Stimulated activated naive CD8-positive, alpha-beta T cell treated with anti-CD3 and anti-CD28 coated beads, Interleukin-15, Interleukin-2, amounts not matched to agents 100 ng/mL and 50 ng/mL, for 24 hours (primary cell): ENCODE measurements around the gene FYN.
"Not testable (repeated sequence)": the region's sequence is repeated elsewhere in the genome, so short reads cannot be mapped to it uniquely, and the experiment has no call there.

ENCODE experiments used
- H3K27ac Mint-ChIP-seq: one replicate; pipeline ENCODE4 v1.8.0; 2021; ENCODE audit warnings: mild to moderate bottlenecking, mixed read lengths
- H3K27me3 Mint-ChIP-seq: one replicate; pipeline ENCODE4 v1.8.0; 2021; ENCODE audit warnings: mixed read lengths
- H3K36me3 Mint-ChIP-seq: one replicate; pipeline ENCODE4 v1.8.0; 2021; ENCODE audit warnings: low read depth, mixed read lengths
- H3K4me1 Mint-ChIP-seq: one replicate; pipeline ENCODE4 v1.8.0; 2021; ENCODE audit warnings: low read depth, mixed read lengths
- H3K4me3 Mint-ChIP-seq: one replicate; pipeline ENCODE4 v1.8.0; 2021; ENCODE audit warnings: mild to moderate bottlenecking, mixed read lengths
- H3K9me3 Mint-ChIP-seq: one replicate; pipeline ENCODE4 v1.8.0; 2021; ENCODE audit warnings: mixed read lengths

The FYN gene

DNA sequence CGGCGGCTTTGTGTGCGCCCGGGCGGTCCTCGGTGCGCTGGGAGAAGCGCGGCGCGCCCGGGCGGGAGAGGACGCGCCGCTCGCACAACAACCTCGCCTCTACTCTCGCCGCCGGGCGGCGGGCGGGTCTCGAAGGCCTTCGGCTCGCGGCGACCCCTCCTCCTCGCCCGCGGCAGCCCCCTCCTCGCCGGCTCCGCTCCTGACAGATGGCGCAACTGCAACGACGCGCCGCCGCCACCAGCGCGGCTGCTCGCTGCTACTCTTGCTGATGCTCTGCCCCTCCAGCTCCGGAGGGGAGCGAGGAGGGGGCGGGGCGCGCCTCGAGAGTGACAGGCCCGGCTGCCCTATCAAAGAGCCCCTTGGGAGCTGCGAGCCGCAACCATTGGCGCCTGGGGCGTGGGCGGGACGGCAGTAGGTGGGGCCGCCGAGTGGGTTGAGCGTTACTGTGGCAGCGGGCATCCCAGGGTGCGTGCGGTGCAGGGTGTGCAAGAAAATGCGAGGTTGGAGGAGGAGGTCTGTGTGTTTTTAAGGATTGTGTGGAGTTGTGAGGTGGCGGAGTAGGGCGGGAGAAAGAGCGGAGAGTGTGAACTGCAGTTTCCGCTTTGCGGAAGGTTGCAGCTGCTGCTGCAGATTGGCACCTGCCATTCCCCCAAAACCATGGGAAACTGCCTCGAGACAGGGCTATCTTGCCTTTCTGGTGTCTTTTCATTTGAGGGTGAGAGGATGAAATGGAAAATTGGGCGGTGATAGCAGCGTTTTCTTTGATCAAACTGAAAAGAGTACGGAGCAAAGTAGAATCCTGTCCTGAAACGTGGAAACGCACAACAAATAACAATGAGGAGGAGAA, at the start of gene FYN:
FYN (minus strand) TSS at position 275 of the 847 bp plus-strand sequence. CDS start 153,401 bp downstream, outside the sequence.
- Mint-ChIP-seq H3K36me3 (peaks cover 37% of the 10 kb centered on the region), H3K27me3 (no peaks in the 10 kb centered on the region), H3K4me1 (peaks cover 47% of the 10 kb centered on the region), H3K9me3 (no peaks in the 10 kb centered on the region), H3K4me3 (peak within 1 kb of the TSS; percentile 97), H3K27ac (peak within 1 kb of the TSS; percentile 99)

DNA sequence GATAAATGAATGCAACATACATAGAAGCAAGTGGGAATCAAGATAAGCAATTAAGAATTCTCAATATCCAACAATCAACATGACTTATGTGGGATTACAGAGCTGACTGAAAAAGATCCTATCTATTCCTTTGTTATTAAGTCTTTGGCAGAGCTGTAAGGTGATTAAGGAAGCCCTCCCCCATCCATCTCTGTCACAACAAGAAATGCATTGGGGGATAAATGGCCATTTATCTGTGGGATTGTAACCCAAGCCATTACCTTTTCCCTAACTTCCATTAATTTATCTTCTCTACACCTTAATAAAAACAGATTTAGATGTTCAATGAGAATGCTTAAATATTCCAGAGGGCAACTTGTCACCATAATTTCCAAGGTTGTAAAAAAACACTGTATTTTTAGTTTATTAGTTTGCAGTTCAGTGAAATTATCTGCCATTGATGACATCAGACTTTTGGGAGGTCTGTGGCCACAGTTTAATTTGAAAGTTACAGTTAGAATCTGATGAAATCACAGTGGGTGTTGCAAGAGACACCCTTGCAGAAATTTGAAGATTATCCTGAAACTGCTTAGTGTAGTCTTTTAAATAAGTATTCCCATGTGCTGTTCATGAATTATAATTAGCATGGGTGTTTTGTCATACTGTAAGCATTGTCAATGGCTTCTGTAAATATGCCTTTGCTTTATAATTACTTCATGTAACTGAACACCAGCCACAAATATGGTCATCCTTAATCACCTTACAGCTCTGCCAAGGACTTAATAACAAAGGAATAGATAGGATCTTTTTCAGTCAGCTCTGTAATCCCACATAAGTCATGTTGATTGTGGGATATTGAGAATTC, 49.4 kb upstream of the FYN start:
- Mint-ChIP-seq H3K9me3 (no peaks in the 10 kb centered on the region), H3K27ac (no peak overlapping the region), H3K4me3 (no peak overlapping the region), H3K36me3 (no peaks in the 10 kb centered on the region), H3K27me3 (no peaks in the 10 kb centered on the region), H3K4me1 (peaks cover 34% of the 10 kb centered on the region)

DNA sequence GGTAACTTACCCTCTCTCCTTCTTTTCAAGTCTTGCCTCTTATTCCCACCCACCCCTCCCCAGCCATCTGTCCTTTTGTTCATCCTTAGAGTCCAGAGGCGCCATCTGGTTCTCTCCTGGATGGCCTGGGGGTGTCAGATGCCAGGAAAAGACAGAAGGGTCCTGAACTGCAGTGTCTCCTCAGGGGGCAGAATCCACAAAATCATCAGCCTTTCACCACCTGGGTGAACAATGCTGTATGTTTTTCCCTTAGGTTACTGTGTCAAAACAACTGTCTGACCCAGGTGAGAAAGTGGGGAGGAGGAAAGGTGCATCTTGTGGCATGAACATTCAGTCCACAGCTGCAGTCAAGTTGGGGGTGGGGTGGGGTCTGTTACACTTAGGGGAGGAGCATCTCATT, 47.9 kb upstream of the FYN start:
- Mint-ChIP-seq H3K4me3 (no peak overlapping the region), H3K27me3 (no peaks in the 10 kb centered on the region), H3K27ac (no peak overlapping the region), H3K36me3 (no peaks in the 10 kb centered on the region), H3K9me3 (no peaks in the 10 kb centered on the region), H3K4me1 (peaks cover 34% of the 10 kb centered on the region)

DNA sequence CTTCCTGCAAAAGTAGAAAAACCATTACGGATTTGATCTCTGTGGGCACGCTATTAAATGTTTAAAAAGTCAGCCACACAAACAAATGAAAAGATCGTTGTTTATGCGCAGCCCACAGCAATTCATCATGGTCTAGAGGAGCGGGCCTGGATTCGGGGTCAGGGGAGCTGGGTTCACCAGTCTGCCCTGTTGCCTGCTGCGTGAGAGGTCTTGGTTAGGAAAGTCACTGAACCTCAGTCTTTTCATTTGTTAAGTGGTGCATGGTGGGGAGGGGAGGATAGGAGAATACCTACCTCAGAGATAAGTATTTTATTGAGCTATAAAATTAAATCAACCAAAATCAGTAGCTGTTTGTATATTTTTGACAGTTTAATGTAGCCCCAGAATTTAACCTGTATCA, 47.3 kb upstream of the FYN start:
- no peaks in the 10 kb centered on the region for H3K36me3 Mint-ChIP-seq
- no peaks in the 10 kb centered on the region for H3K27me3 Mint-ChIP-seq
- no peaks in the 10 kb centered on the region for H3K9me3 Mint-ChIP-seq
- no peak overlapping the region for H3K27ac Mint-ChIP-seq
- H3K4me3 Mint-ChIP-seq = no peak overlapping the region
- peaks cover 29% of the 10 kb centered on the region for H3K4me1 Mint-ChIP-seq

DNA sequence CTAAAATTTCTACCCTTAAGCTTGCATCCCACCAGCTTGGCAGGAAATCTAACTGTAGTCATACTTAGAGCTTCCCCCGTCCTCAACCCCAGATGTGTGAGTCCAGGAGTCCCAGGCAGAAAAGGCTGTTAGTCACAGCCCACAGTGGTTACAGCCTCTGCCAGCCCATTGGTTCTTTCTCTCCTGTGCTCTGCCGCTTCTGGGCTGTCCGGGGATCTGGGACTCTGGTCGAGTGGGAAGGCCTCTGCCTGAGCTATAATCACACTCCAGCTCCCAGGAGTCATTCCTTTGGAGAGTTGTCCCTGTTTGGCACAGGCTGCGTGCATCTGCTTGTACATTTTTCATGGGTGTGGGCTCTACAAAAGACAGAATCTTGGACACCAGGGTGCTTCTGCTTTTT, 45.6 kb upstream of the FYN start:
- H3K27ac Mint-ChIP-seq = no peak overlapping the region
- H3K36me3 Mint-ChIP-seq = no peaks in the 10 kb centered on the region
- H3K4me1 Mint-ChIP-seq = peaks cover 15% of the 10 kb centered on the region
- no peak overlapping the region for H3K4me3 Mint-ChIP-seq
- no peaks in the 10 kb centered on the region for H3K27me3 Mint-ChIP-seq
- H3K9me3 Mint-ChIP-seq = no peaks in the 10 kb centered on the region

DNA sequence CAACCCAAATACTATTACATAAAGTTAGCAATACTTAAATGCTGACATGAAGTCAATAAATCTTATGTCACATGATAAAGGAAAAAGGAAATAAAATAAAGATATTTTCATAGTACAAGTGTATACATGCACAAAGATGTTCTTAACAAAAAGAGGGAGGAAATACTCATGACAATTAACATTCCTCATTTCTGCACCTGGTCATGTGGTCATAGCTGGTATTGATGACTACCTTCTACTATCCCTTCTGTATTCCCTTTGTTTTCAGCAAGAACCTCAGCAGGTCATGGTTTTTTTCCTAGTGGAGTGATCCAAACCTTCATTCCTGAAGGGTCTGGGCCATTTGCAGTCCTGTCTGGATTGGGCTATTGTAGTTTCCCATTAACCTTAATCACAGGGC, 43.5 kb upstream of the FYN start:
- Mint-ChIP-seq H3K9me3 (no peaks in the 10 kb centered on the region), H3K27ac (no peak overlapping the region), H3K4me1 (peaks cover 4% of the 10 kb centered on the region), H3K36me3 (no peaks in the 10 kb centered on the region), H3K27me3 (no peaks in the 10 kb centered on the region), H3K4me3 (no peak overlapping the region)

DNA sequence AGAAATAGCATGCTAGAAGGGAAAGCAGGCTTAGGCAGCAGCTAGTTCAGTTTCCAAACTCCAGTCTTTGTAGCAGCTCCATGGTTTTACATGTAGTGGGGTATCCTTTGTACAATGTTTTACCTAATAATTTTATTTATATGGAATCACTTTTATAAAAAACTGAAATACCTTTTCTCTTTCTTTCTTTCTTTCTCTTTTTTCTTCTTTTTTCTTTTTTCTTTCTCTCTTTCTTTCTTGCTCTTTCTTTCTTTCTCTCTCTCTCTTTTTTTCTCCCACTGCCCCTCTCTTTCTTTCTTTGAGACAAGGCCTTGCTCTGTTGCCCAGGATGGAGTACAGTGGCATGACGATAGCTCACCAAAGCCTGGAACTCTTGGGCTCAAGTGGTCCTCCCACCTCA, 41.4 kb upstream of the FYN start:
- Mint-ChIP-seq H3K27me3 (no peaks in the 10 kb centered on the region), H3K9me3 (no peaks in the 10 kb centered on the region), H3K4me1 (peaks cover 8% of the 10 kb centered on the region), H3K36me3 (no peaks in the 10 kb centered on the region), H3K4me3 (no peak overlapping the region), H3K27ac (no peak overlapping the region)

DNA sequence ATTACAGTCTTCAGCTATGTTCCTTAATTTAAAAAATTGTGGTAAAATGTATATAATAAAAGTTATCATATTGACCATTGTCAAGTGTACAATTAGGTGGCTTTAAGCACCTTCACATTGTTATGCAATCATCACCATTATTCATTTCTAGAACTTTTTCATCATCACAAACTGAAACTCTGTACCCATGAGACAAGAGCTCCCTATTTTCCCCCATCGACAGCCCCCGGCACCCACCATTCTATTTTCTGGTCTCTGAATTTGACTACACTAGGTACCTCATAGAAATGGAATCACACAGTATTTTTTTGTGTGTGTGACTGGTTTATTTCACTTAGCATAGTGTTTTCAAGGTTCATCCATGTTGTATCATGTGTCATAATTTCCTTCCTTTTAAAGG, 39.7 kb upstream of the FYN start:
- no peaks in the 10 kb centered on the region for H3K27me3 Mint-ChIP-seq
- peaks cover 8% of the 10 kb centered on the region for H3K4me1 Mint-ChIP-seq
- H3K27ac Mint-ChIP-seq = no peak overlapping the region
- no peak overlapping the region for H3K4me3 Mint-ChIP-seq
- no peaks in the 10 kb centered on the region for H3K9me3 Mint-ChIP-seq
- no peaks in the 10 kb centered on the region for H3K36me3 Mint-ChIP-seq

DNA sequence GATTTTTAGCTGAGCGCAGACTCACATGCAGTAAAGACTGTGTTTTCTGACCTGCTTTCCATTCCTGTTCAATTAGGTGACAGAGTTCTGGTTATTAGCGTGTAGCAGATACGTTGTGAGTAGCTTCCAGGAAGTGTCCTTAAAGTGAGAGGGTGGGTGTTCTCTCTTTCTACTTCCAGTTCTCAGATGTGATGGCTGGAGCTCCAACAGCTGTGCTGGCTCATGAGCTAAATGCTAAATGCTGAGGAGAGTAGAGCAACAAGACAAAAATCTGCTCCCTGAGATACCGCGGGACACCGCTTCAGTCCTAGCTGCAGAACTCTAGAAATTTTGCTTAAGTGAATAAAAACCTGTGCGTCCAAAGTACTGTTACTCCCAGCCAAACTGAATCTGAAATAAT, 38.2 kb upstream of the FYN start:
- no peak overlapping the region for H3K4me3 Mint-ChIP-seq
- no peaks in the 10 kb centered on the region for H3K36me3 Mint-ChIP-seq
- no peaks in the 10 kb centered on the region for H3K9me3 Mint-ChIP-seq
- no peaks in the 10 kb centered on the region for H3K27me3 Mint-ChIP-seq
- H3K4me1 Mint-ChIP-seq = peaks cover 8% of the 10 kb centered on the region
- H3K27ac Mint-ChIP-seq = no peak overlapping the region

DNA sequence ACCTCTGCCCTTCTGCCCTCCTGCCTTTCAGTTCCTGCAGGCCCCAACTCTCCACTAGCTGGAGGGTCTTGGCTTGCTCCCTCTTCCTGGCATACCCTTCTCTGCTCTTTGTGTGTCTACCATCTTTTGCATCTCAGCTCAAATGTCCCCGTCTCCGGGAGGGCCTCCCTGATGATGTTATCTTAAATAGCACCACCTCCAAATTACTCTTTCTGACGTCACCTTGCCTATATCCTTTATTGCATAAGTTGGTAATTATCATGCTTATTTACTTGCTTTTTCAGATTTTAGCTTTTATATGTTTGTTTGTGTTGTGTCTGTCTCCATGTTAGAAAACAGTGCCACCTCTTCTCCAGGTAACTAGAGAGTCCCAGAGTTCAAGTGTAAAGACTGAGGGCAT, 36.0 kb upstream of the FYN start:
- H3K27ac Mint-ChIP-seq = no peak overlapping the region
- H3K27me3 Mint-ChIP-seq = no peaks in the 10 kb centered on the region
- H3K4me3 Mint-ChIP-seq = no peak overlapping the region
- H3K4me1 Mint-ChIP-seq = peaks cover 8% of the 10 kb centered on the region
- no peaks in the 10 kb centered on the region for H3K36me3 Mint-ChIP-seq
- no peaks in the 10 kb centered on the region for H3K9me3 Mint-ChIP-seq

DNA sequence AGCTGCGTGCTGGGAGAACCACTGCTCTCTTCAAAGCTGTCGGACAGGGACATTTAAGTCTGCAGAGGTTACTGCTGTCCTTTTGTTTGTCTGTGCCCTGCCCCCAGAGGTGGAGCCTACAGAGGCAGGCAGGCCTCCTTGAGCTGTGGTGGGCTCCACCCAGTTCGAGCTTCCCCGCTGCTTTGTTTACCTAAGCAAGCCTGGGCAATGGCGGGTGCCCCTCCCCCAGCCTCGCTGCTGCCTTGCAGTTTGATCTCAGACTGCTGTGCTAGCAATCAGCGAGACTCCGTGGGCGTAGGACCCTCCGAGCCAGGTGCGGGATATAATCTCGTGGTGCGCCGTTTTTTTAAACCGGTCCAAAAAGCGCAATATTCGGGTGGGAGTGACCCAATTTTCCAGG, 35.1 kb upstream of the FYN start:
- not testable (repeated sequence) for H3K36me3 Mint-ChIP-seq, H3K27me3 Mint-ChIP-seq, H3K4me3 Mint-ChIP-seq, H3K4me1 Mint-ChIP-seq, H3K9me3 Mint-ChIP-seq, H3K27ac Mint-ChIP-seq

DNA sequence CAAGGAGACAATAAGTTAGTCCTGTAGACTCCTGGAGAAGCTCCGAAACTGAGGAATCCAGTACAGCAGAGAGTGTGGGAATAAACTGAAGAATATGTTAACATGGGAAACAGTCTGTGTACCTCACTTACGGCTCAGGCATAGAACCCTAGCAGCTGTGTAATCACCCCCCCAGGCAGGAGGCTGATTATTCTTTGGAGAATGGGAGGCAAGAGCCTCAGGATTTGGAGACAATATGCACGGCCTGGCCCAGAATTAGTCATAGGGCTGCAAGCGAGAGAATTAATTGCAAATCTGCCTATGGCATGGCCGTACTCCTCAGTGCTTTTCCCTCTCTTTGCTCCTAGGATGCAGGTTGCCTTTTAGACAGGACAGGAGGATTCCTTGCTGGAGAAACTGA, 27.5 kb upstream of the FYN start:
- Mint-ChIP-seq H3K9me3 (no peaks in the 10 kb centered on the region), H3K36me3 (no peaks in the 10 kb centered on the region), H3K27ac (no peak overlapping the region), H3K4me3 (no peak overlapping the region), H3K4me1 (no peaks in the 10 kb centered on the region), H3K27me3 (no peaks in the 10 kb centered on the region)

DNA sequence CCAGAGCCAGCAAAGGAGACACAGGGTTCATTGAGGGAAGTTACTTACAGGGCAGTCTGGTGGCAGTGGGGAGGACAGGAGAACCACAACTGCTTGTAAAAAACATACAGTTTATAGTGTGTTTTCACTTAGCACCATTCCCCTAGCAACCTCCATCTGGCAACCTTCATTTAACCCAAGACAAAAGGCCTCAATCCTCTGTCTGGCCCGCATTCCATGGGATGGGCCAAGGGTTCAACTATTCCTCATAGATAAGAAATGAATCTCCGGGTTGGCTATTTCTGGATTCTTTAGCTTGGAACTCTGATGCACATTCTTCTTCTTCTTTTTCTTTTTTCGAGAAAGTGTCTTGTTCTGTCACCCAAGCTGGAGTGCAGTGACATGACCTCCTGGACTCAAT, 26.3 kb upstream of the FYN start:
- no peaks in the 10 kb centered on the region for H3K27me3 Mint-ChIP-seq
- H3K4me3 Mint-ChIP-seq = no peak overlapping the region
- no peaks in the 10 kb centered on the region for H3K36me3 Mint-ChIP-seq
- no peaks in the 10 kb centered on the region for H3K4me1 Mint-ChIP-seq
- no peaks in the 10 kb centered on the region for H3K9me3 Mint-ChIP-seq
- no peak overlapping the region for H3K27ac Mint-ChIP-seq

DNA sequence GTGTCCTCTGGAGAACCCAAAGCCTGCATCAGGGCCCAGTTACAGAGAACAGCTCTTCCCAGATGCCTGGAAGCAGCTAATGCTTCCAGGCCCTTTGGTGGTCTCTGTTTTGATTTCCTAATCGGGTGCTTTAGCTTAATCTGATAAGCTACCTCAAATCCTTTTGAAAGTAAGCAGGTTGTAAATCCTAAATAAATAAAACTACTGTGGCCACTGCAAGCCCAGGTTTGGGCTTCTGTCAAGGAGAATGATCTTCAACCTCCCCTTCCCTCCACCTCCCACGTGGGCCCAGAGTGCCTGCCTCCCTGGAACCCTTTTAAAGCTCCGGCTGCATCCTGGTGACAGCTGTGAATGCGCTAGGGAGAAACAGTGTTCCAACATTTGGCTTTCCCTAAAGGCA, 25.2 kb upstream of the FYN start:
- H3K36me3 Mint-ChIP-seq = no peaks in the 10 kb centered on the region
- H3K27me3 Mint-ChIP-seq = no peaks in the 10 kb centered on the region
- H3K4me1 Mint-ChIP-seq = no peaks in the 10 kb centered on the region
- H3K4me3 Mint-ChIP-seq = no peak overlapping the region
- H3K27ac Mint-ChIP-seq = no peak overlapping the region
- H3K9me3 Mint-ChIP-seq = no peaks in the 10 kb centered on the region

DNA sequence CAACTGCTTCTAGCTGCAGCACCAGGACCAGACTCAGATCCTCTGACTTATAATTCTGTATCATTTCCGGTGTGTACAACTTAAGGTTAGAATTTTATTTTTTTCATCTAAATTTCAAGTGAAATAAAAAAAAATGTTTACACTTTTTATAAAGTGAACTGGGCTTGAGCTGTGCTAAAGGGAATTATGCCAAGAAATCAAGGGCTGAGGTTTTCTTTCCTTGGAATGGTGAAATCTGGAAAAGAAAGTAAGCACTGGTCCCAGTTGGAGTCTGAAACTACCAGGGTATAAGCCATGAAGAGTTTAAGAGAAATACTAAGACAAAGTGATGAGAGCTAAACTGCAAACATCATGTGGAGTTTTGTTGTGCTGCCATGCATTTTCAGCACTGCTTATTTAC, 21.7 kb upstream of the FYN start:
- H3K27ac Mint-ChIP-seq = no peak overlapping the region
- no peaks in the 10 kb centered on the region for H3K9me3 Mint-ChIP-seq
- no peaks in the 10 kb centered on the region for H3K4me1 Mint-ChIP-seq
- no peaks in the 10 kb centered on the region for H3K27me3 Mint-ChIP-seq
- H3K4me3 Mint-ChIP-seq = no peak overlapping the region
- H3K36me3 Mint-ChIP-seq = no peaks in the 10 kb centered on the region
